HG03025 (cell line): ENCODE measurements around the gene CDX2.

ENCODE experiments used
- ATAC-seq: cut with Tn5 transposase; IDR thresholded peaks from one replicate; pipeline ENCODE4 v1.9.1; 2021; ENCODE audit warnings: mild to moderate bottlenecking, moderate library complexity; ENCODE audit not compliant: unreplicated experiment, low FRiP score

Gene CDX2

DNA sequence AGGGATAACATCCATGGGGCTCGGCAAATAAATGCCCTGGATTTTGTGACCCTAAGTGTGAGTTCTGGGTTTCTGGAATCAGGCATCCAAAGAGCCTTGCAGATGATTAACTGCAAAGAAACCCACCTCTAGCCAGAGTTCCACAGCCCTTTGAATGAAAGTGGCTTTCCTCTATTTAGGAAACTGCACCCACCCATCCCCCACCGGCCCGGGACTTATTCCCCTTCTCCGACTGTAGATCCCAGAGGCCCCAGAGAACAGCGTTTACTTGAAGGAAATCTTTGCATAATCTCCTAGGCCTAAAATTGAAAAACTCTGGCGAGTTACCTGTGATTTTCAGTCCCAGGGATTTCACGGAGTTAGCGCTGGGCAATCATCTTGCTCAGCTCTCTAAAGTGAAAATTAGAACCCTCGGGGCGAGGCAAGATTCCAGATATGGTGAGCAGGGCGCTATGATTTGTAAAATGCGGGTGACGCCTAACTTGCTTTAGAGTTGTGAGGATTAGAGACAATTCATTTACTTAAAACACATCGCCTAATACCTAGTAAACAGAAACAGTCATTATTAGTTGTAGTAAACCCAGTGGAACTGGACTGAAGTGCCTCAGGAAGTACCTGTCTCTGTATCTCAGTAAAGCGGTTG lies 10.0 kb upstream of the CDX2 start:
- ATAC-seq: no peak

DNA sequence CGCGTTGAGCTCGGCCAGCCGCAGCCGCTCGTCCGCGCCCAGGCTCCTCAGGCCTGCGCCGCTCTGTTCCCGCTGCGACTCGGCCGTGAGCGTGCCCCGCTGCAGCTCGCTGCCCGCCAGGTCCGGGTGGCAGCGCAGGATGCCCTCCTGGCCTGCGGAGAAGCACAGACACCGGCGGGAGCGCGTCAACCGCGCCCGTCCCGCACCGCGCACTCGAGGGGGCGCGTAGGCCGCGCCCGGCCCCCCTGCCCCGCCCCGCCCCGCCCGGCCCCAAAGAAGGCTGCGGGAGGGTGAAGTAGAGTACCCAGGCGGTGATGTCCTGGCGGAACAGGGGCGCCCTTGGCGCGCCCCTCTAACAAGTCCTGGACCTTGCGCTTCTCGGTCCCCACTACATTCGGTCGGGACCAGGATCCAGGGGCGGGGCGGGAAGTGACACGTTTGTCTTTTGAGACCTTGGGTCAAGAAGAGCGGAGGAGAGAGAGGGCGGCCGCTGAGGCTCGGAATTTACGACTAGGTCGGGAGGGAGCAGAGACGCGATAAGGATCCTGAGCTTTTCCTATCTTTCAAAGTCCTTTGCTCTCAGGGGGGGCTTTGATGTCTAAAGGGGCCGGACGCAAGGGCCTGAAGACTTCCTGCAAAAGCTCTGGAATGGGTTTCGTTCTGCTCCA lies 9.3 kb upstream of the CDX2 start:
- ATAC-seq: no peak

DNA sequence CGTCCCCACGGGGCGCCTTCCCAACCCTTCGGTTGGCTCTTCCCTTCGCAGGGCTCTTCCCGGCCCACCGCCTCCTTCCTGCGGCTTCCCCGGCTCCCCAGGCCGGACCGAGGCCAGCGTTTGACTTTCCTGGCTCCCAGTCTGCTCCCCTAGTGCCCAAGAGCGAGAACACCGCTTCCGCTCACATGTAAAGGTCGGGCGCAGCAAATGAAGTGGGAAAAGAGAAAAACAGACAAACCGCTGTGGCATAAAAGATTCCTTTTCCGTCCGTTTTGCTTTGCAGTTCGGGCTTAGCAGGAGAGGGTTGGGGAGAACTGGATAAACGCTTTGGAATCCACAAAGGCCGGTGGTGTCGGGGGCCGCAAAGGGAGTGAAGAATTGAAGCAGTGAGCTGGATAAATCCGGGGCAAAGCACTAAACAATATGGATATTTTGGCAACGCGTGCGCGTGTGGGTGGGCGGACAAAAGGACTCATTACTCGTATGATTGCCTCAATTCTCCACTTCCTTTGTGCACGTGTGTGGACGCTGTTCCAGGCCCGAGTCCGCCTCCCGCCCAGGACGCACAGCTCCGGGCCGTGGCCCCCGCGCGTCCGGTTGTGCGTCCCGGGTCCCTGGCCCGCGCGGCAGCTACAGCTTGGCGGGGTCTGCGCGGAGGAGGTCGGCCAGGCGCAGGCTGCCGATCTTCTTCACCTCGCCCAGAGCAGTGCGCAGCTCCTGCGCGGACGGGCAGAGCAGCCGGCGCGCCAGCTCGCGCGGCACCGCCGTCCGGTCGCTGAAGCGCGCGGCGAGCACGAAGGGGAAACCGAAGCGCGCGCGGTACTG lies 8.6 kb upstream of the CDX2 start:
- ATAC-seq: no peak

DNA sequence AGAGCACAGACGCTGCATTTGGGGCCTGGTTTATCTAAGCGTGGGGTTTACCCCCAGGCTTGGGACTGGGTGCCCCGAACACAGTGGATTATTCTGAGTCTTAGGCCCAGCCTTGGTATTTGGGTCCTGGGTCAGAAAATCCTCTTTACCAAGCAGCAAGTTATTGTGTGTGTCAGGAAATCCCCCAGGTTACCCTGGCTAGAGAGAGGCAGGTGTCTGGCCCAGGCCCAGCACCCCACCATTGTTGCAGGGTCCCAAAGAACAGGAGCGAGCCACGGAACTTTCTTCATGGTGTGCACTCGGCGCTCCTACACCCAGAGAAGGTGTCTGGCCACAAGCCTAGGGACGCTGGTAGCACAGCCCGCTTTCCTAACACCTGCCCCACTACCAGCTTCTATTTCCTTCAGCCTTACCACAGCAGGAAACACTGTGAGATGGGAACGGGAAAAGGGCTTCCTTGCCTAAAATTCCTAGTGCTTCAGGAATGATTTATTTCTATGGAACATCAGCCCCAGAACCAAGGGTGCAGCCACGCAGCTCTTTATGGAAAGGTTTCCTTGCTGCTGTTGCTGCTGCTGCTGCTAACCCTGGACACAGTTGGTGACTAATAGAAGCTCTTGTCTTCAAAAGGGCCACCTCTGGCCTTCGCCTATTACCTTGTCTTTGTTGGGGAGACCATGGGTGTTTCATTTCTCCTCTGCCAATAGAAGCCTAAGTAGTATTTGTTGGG lies 7.4 kb upstream of the CDX2 start:
- no peak for ATAC-seq

DNA sequence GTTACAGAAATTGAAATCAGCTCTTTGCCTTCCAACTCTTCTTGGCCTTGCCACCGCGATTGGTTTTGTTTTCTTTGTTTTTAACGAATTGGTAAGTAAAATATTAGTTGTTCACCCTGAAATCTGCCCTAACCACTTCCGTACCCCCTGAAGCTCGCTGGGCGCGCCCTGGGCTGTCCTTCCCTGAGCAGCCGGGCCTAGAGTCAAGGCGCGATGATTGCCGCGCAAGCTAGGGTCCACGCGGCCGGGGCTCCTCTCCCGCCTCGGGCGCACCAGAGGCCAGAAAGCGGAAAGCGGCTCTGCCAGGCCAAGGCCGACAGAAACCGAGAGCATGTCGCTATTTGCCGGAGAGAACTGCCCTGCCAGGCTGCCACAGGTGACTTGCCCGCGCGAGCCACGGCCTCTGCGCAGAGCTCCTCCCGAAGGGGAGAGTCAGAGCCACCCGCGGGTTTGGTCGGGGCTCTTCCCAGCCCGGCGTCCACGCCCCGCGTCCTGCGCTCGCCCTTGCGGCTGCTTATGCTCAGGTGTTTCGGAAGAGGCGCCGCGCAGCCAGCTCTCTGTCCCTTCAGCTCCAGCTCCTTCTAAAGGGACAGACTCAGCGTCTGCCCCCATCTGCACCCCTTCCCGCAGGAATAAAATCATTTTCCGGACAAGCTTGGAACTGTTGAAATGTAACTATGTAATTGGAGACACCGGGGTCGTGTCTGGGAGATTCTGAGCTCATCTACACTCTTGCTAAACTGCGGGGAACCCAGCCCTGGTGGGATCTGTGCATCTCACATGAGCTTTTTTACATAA lies 6.6 kb upstream of the CDX2 start:
- no peak for ATAC-seq

DNA sequence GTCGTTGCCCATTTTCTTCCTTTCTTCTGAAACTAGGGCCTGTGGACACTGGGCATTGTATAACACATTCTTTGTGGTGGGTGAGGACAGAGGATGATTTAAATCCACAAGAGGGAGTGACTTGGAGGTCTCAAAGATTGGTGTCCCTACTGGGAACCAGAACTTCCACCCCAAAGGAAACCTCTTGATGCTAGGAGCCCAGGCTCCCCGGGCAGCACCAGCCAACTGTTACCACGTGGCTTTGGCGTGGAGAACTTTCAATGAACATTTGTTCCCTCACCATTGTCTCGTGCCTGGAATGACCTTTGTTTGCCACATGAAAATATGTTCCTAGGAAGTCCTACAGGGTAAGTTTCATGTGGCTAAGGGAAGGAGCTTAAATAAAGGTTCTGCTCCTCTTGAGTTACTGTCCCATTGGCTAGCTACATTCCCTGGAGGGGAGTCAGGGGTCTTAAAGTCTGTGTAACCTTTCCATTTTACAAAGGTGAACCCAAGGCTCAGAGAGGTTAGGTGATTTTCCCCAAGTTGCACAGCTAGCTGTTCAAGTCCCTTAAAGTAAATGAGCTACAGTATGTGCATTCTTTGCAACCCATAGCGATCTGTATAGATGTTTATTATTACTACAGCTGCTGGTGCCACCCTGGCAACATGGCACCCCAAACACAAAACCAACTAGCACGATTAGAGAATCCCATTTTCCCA lies 5.0 kb upstream of the CDX2 start:
- no peak for ATAC-seq

DNA sequence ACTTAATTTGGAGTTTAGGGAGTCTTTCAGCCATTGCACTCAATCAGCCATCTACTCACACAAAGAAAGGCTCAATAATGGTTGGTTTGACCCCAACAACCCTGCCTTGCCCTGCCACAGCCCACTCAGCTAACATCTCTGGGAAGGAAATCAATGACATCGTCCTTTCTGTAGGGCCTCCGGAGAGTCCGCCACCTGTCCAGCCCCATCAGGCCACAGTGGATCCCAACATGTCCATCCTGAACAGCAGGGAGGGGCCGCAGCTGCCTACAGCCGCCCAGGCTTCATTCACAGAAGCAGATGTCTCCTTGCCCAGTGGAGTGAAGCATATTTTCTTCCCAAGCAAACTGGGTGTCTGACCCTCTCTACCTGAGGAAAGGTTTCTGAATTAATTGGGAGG lies 4.2 kb upstream of the CDX2 start:
- no peak for ATAC-seq

DNA sequence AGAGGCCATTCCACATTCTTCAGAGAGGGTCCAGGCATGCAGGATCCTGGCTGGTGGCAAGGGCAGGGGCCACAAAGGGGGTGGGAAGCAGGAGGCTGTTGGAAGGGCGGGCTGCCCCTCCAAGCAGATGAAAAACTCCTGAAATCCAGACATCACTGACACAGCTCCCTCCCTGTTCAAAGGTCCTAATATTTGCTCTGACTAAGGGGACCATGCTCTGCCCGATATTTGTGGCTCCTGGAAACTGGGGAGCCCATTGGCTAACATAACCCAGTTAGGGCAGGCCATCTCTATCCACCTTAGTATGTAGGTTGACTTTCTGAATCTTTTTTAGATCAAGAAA lies 3.3 kb upstream of the CDX2 start:
- no peak for ATAC-seq

DNA sequence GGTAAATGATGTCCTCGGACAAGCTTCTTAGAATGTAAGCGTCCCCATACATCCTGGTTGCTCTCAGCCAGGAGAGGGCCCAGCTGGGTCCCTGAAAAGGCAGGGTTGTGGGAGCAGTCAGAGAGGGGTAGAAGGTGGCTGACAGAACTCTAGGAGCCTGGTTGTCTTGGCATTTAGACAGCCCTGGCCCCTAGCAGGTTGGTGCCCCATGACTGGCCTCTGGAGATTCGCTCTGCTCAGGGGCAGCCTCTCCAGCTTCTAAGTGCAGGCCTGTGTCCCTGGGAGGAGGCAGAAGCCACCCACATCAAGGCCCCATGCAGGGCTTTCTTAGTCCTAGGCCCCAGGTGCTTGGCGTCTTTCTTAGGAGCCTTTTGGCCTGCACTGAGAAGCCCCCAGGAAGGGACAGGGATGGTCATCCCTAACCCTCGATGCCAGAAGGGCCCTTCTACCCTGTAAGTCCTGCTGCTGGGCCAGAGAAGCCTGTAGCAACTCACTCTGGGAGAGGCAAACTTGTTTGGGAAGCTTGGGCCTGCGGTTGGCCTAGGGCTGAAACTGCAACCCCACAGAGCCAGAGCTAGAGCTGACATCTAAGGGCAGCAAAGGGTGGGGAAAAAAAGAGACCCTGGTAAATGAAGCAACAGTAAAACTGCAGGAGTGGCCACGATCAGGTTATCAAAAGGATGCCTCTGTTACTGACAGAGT lies 2.8 kb upstream of the CDX2 start:
- ATAC-seq: no peak

DNA sequence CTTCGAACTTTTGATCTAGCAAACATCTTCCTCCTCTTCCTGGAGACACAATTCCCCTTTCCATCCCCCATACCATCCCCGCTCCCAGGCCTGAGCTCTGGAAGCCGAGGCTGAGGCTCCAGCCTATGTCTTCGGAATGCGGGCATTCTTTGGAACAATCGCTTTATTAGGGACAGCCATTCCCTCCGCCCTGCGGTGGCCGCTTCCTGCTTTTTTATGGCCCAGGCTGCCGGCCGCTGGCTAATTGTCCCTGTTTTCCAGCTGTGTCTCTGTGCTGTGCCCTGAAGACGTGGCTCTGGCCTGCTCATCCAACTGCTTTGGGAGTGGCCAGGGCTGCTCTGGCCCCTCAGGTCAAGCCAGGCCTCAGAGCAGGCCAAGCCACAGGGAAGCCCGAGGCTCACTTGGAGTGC lies 2.1 kb upstream of the CDX2 start:
- no peak for ATAC-seq

DNA sequence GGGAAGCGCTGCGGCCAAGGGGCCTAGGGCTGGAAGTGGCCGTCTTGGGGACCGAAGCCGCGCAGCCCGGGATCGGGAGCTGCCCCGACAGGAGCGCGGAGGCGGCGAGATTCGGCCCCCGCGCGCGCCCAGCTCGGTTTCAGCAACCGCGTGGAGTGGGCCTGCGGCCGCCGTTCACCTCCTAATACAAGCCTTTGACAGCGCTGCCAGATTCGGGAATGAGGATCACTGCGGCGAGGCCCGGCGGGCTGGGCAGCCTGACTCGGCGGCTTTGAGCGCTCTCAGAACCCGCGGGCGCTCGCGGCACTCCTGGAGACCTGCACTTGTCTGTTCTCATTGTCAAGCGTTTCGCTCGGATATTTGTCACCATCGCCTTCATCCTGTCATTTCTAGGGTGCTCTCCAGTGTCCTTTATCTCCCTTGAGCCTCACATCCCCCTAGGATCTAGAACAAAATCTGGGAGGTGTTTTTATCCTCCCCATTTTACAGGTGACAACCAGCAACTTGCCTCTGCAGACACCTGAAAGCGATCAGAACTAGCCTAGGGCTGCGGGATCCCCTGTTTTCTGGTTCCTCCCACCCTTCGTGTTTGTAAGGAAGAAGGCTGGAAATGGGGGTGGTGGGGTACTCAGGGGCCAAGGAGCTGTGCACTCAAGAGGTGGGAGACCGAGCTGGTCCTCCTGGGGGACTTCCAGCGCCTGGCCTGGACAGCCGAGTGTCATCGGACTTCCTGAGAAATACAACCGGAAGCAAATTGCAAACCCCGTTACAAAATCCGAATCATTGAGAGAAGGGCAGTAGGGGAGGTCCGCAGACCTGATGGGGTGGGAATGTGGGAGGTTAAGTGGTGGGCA lies 1.5 kb upstream of the CDX2 start:
- ATAC-seq: no peak

DNA sequence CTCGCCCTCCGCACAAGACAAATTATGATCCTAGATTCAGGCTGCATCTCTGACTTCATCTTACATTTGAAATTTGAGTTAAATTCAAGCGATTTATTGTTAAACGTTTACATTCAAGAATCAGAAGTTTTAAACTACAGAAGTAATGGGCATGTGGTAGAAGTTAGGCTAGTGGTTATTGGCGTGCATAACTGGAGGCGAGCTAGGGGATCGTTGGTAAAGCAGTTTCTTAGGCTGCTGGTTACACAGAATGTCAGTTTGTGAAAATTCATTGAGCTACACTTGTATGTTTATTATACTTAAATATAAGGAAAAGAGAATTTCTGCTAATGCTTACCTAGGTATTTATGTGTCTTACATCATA lies 733 bp upstream of the CDX2 start:
- ATAC-seq: no peak

DNA sequence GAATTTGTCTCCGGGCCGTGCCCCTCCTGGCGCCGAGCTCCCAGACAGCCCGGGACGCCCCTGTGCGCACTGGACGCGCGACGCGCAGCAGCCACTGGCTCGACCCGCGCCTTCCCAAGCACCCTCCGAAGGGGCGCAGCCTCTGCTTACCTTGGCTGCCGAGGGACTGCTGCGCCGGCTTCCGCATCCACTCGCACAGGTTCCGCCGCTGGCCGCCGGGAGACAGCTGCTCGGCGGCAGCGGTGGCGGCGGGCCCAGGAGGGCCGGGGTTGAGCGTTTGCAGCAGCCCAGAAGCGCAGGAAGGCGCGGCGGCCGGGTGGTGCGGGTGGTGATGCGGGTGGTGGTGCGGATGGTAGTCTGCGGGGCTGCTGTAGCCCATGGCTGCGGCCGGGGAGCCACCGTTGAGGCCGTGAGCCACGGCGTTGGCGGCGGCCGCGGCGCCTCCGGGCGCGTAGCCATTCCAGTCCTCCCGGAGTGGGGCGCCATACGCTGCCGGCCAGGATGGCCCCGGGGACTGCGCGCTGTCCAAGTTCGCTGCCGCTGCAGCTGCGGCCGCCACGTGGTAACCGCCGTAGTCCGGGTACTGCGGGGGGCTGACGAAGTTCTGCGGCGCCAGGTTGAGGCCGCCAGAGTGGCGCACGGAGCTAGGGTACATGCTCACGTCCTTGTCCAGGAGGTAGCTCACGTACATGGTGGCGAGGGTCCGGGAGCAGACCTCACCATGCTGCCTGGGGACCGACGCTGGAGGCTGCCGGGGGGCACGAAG lies 616 bp downstream of the CDX2 start:
- ATAC-seq: no peak

DNA sequence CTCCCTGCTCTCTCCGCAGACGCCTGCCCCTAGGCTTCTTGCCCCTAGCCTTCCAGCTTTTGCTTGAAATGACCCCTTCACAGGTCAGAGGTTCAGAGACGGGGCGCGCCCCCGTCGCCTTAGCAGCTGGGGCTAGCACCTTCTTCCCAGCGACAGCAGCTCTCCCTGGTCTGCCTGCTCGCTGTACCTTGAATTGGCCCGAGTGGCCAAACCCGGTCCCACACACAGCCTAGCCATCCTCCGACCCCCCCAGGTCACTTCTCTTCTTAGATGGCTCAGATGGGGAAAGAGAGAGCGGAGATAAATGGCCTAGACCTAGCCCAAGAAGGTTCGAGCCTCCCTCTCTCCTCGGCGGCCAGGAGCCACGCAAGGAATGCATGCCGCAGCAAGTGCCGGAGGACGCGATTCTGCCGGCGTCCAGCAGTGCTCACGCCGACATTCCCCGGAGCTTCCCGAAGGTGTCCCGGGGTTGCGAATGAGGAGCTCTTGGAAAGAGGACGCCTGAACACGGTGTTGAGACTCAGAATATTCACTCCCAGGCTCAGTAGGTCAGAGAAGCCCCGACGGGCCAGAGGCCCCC lies 1.3 kb downstream of the CDX2 start:
- no peak for ATAC-seq

DNA sequence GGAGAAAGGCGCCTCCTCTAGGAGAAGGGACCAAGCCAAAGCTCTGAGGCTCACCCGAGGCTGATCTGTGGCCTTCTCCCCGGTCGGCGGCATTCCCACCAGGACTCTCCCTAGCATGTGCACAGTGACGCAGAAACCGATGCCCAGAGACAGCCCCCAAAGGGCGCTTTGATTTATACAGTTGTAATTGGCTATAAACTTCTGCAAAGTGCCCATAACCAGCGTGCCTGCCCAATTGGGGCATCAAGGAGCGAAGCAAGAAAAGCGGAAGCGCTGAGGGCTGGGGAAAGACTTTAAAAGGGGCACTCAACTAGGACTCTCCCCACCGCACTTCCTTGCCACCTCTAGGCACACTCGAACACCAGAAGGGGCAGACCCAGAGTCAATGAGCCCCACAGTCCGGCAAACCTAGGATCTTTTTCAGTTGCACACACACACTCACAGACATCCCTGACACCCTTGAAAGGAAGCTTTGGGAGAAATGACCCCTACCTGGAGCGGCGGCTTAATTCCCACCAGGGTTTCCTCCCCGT lies 1.8 kb downstream of the CDX2 start:
- ATAC-seq: no peak

DNA sequence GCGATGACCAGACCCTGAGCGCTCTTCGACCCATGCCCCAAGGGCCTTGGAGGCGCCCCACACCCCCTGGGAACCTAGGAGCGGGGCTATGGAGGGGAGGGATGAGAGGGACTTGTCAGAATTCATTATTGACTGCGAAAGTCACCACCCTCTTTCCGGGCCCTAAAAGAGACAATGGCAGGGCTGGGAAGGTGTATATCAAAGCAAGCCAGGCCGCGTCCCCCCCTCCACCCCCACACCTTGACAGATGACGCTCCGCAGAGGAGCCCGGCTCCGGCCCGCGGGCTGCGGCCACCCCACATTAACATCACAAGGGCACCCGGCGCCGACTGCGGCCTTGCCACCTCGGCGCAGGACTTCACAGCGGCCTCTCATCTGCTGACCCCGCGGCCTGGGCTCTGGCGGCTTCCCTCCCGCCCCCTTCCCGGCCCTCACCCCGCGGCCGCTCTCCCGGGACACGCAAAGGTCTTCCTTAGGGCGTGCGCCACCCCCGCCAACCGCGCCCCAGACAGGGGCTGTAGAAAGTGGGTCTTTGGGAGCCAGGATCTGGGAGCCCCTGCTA lies 2.4 kb downstream of the CDX2 start:
- no peak for ATAC-seq
